Right ventricle myocardium superior (tissue), 1 donor: ENCODE results near the gene LDLR. TPM values are rescaled to one million over a fixed set of nuclear protein-coding genes. Genes with fewer than 3 reads are reported as not detected.
A peak's percentile ranks its signal among the peaks of the same experiment; 100 is the strongest.
"Not testable (repeated sequence)": the region's sequence is repeated elsewhere in the genome, so short reads cannot be mapped to it uniquely, and the experiment has no call there.

ENCODE experiments used
- ATAC-seq: fragments of 200-7000 bp; cut with Tn5 transposase; one replicate; pipeline ENCODE4 v1.9.1; 2020; ENCODE audit warnings: mild to moderate bottlenecking; ENCODE audit not compliant: poor library complexity
- DNase-seq: peaks from one replicate; pipeline ENCODE4 v3.0.0-alpha.2; 2020
- intact Hi-C: fragments of 100-400 bp; cut with DNase I; formaldehyde crosslinking; loops from one replicate; pipeline ENCODE4 v1.11.2; 2022
- total RNA-seq: library from RNA; stranded (reverse); fragmentation: NEBNext Ultra II Directional; extraction: Animal tissue kit (Norgen Biotek cat#: 25700); gene quantifications from one replicate; pipeline ENCODE4 v1.2.1, GENCODE V29; 2021
- donor health status: DM: no; HTN: yes; CAD: no; lungs with severe emphysema.

LDLR gene
- total RNA-seq, 1 donor from 2014 or later: 9.8 TPM

GRCh38 chr19:11127905-11128304, 38.6 kb downstream of the LDLR start:
- intact Hi-C loops: loop anchor here (5.0 kb wide), 1 partner anchor 91 kb away; no protein-coding TSS in a partner anchor
- no peak for ATAC-seq
- no peak for DNase-seq

- intact Hi-C loops: no loop called here
- ATAC-seq: peak; percentile 87
These were observed 41.7 kb downstream of the LDLR start for GRCh38 chr19:11130824-11131455.

DNA sequence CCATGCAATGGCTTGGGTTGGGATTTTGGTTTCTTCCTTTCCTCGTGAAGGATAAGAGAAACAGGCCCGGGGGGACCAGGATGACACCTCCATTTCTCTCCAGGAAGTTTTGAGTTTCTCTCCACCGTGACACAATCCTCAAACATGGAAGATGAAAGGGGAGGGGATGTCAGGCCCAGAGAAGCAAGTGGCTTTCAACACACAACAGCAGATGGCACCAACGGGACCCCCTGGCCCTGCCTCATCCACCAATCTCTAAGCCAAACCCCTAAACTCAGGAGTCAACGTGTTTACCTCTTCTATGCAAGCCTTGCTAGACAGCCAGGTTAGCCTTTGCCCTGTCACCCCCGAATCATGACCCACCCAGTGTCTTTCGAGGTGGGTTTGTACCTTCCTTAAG, 42.2 kb downstream of the LDLR start:
- ATAC-seq (no peak), DNase-seq (no peak)
- intact Hi-C loops: no loop called here

More at GRCh38 chr19:11130824-11131455, 41.7 kb downstream of the LDLR start:
- peak; percentile 89 for DNase-seq

DNA sequence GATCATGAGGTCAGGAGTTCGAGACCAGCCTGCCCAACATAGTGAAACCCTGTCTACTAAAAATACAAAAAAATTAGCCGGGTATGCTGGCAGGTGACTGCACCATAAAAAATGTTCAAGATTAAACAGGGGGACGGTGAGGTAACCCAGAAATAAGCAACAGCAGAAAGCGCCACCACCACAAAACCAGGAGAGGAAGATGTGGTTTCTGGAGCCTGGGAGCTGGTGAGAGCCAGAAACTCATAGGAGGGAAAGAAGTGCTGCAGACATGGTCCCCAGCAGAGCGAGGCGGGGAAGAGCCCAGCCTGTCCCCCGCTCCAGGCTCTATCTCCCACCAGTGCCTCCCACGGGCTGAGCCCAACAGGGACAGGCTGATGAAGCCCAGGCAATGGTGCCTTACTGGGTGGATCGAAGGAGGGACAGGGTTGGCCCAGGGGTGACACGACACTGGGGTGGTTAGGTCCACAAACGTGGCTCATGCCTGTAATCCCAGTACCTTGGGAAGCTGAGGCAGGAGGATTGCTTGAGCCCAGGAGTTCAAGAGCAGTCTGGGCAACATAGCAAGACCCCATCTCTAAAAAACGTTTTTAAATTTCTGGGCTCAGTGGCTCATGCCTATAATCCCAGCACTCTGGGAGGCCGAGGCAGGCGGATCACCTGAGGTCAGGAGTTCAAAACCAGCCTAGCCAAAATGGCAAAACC, 47.3 kb downstream of the LDLR start:
- intact Hi-C loops: loop anchor here (1.0 kb wide), 1 partner anchor 68 kb away; no protein-coding TSS in a partner anchor
- ATAC-seq (no peak), DNase-seq (no peak)

DNA sequence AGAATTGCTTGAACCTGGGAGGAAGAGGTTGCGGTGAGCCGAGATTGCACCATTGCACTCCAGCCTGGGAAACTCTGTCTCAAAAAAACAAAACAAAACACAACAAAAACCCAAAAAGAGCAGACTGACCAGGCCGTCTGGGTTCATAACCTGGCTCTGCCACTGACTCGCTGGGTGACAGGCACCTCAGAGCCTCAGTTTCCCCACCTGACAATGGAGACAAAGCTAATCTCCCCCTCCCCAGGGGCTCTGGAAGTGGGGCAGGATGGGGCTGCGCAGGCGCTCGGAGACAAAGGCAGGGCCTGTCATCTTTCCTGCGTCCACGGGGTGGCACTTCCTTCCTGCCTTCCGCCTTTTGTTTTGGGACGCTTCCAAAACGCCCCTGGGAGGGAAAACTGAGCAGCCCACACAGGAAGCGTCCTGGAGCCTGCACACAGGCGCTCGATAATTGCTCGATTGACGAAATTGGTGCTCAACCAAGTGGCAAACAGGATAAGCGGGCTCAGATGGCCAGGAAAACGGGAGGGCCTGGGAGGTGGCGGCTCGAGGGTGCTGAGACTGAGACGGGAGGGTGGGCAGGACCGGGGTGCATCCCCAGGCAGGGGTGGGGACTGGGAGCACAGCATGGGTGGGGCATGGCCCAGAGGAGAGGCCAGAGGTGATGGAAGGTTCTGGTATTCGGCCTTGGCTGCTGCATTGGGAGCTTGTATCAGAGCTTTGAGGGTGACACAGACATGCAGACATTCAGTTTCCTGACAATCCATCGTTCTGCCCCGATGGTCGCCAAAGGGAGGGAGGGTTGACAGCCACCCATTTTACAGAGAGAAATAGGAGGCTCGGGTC, 48.5 kb downstream of the LDLR start:
- DNase-seq (peak; percentile 86), ATAC-seq (peak; percentile 64)
- intact Hi-C loops: loop anchor here (1.0 kb wide), 1 partner anchor 67 kb away; no protein-coding TSS in a partner anchor

GRCh38 chr19:11138601-11139300, 49.5 kb downstream of the LDLR start:
- intact Hi-C loops: no loop called here
- DNase-seq: peak; percentile 89
- peak; percentile 64 for ATAC-seq

GRCh38 chr19:11140023-11140538, 50.8 kb downstream of the LDLR start:
- ATAC-seq, DNase-seq, intact Hi-C loops: not testable (repeated sequence)

DNA sequence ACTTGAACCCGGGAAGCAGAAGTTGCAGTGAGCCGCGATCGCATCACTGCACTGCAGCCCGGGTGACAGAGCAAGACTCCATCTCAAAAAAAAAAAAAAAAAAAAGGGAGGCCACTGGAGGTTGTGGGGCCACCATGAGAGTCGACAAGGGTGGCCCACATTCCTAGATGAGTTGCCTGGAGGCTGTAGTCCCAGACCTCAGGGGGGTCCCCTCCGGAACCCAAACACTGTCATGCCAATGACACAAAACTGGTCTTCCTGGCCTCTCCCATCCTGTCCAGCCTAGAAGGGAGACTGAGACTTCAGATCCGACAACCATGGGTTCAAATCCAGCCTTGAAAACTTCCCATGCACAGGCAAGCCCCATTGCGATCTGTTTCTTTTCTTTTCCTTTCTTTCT, 51.6 kb downstream of the LDLR start:
- intact Hi-C loops: no loop called here
- ATAC-seq (no peak), DNase-seq (no peak)

GRCh38 chr19:11141937-11142527, 52.8 kb downstream of the LDLR start:
- intact Hi-C loops: no loop called here
- DNase-seq (no peak), ATAC-seq (no peak)

- DNase-seq (peak; percentile 95), ATAC-seq (peak; percentile 78)
- intact Hi-C loops: no loop called here
These were observed 53.4 kb downstream of the LDLR start for GRCh38 chr19:11142528-11143171.

GRCh38 chr19:11145536-11145924, 56.3 kb downstream of the LDLR start:
- ATAC-seq (no peak), DNase-seq (no peak)
- intact Hi-C loops: no loop called here

DNA sequence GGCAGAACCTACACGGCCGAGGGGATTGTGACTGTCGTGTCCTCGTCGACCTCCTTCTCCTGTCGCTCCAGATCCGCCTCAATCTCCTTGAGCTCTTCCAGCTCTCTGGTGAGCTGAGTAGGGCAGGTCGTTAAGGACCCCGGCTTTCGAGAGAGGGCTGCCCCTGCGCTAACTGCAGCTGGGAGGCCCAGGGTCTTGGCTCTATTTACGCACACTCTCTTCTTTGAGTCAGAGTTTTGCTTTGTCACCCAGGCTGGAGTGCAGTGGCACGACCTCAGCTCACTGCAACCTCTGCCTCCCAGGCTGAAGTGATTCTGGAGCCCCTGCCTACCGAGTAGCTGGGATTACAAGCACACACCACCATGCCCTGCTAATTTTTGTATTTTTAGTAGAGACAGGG, 58.7 kb downstream of the LDLR start:
- intact Hi-C loops: no loop called here
- DNase-seq: no peak
- no peak for ATAC-seq

- intact Hi-C loops: no loop called here
- ATAC-seq (no peak), DNase-seq (peak; percentile 54)
These were observed 61.9 kb downstream of the LDLR start for GRCh38 chr19:11151181-11151580.

DNA sequence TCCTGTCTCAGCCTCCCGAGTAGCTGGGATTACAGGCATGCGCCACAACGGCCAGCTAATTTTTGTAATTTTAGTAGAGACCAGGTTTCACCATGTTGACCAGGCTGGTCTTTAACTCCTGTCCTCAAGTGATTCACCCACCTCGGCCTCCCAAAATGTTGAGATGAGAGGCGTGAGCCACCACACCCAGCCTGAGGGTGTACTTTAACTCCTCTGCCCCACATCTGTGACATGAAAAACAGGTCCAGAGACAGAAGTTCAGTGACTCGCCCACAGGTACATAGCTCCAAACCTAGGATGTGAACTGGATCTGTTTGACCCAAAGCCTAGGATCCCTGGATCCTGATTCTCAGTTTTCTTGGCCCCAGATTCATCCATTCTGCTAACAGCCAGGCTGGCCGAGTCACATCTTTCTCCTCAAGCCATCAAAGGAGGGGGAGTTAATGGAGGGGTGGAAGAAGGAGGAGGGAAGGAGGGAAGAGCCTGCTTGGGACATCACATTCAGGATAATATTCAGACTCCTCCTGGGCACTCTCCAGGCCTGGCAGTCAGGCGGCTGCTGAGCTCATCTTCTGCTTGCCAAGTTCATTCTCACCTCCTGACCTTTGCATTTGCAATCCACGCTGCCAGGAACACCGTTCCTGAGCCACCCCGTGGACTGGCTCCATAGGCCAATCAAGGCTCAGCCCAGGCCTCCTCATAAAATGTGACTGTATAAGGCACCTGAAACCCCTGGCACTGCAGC, 63.2 kb downstream of the LDLR start:
- ATAC-seq: peak; percentile 71
- intact Hi-C loops: no loop called here
- peak; percentile 82 for DNase-seq

DNA sequence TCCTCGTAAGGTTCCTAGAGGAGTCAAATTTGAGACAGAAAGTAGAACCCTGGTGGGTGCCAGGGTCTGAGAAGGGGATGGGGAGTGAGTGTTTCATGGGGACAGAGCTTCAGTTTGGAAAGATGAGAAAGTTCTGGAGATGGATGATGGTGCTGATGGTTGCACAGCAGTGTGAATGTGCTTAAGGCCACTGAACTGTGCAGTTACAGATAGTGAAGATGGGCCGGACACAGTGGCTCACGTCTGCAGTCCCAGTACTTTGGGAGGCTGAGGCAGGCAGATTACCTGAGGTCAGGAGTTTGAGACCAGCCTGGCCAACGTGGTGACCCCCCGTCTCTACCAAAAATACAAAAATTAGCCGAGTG, 65.4 kb downstream of the LDLR start:
- intact Hi-C loops: no loop called here
- DNase-seq: no peak
- ATAC-seq: no peak

GRCh38 chr19:11155373-11156120, 66.3 kb downstream of the LDLR start, which contains the start of gene SPC24:
TSS of gene SPC24 (minus strand) at chr19:11155782. CDS start at chr19:11155776, 6 bp downstream.
- peak; percentile 97 for DNase-seq
- peak; percentile 88 for ATAC-seq
- intact Hi-C loops: no loop called here
